Islet precursor cell (in vitro differentiated cells): Measurements from ENCODE around the gene APOBEC2.

Experiments
- DNase-seq: peaks from one replicate; pipeline ENCODE4 v3.0.0-alpha.2; 2018

Gene APOBEC2

GRCh38 chr6:41038205-41038604, 14.8 kb upstream of the APOBEC2 start:
- no peak for DNase-seq

DNA sequence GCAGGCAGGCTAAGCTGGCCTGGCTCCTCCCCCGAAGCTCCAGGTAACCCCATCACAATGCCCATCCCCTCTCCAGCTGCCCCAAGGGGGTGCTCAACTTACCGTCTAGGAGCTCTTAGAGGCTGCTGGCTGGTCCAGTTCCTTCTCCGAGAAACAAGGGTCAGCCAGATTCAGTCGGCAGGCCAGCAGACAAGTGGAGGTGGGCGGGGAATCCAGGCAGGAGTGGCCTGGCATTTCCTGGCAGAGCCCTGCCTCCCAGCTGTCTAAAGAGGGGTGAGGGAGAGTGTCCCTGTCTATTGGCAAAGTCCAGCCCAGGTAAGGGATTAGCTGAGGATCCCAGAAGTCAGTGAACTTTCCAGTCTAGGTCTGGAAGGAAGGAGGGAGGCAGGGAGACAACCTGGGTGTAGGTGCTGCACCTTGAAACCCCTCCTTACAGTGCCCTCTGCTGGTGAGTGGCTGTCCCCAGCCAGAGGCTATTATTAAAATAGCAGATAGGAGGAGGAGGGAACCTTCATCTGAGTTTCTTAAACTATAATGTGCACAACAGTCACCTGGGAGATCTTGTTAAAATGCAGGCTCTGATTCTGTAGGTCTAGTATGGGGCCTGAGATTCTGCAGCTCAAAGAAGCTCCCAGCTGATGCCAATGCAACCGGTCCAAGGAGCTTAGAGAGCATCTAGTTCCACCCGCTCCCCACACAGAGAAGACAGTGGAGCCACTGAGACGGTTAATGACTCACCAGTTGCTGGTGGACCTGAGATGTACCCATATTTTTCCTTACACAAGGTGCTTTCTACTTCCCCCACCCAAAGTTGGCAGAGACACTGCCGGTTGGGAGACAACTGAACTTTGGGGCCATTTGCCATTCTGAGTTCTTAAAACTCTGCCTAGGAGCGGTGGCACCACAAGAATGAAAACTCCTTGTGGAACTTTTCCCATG, 13.7 kb upstream of the APOBEC2 start, which contains the start of gene UNC5CL:
Gene UNC5CL, minus strand, starts transcription at position 162 of the 939 bp plus-strand sequence. CDS start 4,147 bp downstream, outside the sequence.
- DNase-seq, result peak; percentile 73

DNA sequence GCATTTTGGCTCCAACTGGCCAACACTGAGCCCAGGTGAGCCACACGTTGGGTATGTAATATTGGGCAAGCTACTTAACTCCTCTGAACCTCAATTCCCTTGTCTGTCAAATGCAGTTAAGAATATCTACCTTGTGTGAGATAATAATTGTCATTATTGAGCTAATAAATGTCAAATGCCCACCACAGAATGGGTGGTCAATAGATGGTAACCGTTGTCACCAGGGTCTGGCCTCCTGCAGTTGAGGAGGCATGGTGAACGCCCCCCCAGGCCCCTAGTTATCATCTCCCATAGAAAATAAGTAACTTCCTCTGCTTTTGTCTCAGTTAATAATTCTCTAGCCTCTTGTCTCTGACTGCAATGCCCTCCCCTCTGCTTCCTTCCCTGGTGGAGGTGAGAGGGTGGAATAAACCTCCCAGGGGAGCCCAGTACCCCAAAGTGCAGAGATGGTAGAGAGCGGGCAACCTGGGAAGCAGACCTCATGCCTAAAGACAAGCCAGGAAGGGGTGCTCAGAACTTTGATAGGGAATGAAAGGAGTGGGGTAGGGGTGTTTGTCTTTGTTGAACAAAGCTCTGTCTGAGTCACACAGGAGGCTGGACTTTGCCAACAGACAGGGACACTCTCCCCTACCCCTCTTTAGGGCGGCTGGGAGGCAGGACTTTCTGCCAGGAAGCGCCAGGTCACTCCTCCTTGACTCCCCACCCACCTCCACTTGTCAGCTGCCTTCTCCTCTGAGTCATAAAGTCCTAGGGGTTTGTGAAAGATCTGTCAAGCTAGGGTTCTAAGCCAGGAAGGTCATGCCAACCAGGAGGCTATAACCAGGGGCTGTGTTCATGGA, 12.7 kb upstream of the APOBEC2 start:
- peak; percentile 82 for DNase-seq

DNA sequence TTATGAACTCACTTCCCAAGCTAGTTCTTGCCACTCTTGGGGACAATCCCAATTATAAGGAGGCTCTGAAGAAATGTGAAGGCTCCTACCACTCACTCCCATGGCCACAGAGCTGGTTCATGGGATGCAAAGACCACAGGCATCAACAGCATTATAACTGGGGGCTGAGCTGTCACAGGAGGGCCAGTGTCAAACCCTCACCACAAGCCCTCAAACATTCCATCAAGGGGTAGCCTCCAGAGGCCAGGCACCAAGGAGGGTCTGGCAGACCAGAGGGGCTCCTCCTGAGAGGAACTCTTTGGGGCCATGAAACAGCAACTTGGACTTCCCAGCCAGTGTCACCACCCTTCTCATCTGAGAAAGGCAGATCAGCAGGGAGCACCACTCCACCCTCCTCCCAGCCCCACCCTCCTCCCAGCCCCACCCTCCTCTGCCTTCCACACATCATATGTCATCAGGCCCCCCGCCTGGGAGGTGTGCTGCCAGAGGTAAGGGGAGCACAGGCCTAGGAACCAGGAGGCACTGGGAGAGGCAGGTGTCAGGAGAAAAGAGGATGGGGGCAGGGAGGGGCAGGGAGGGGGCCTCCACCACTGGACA, 12.0 kb upstream of the APOBEC2 start:
- no peak for DNase-seq

DNA sequence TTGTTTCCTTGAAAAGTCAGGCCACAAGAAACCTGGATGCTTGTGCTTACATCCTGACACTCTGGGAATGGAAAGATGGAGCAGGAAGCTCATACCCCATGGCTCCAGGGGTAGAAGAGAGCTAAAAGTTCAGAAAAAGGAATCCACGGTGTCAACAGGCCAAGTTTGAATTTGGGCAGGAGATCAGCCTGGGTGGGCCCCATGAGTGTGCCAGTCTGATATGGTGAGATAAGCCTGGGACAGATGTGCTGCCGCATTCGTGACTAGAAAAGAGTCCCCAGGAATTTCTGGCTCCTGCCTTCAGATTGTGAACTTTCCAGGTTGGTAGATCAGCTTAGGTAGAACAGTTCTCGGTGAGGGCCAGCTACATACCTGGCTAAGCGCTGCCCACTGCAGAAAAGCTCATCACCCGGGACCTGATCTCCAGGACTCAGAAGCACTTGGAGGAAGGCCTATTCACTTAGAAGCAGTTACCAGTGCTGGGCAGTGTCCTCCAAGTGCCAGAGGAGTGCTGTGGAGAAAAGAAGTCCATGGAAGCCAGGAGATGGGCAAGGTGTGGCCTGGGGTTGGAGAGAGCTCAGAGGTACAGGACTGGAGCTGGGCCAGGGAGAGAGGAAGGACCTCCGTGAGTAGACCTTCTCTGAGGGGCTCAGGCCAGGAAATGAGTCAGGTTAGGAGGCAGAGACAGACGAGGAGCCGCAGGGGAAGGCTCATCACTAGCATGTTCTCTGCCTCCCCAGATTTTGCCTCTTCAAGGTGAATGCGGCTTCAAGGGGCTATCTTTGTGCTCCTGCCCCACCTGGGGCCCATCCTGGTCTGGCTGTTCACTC, 10.6 kb upstream of the APOBEC2 start, which contains the start of gene TSPO2:
Gene TSPO2, plus strand, starts transcription at position 242 of the 830 bp plus-strand sequence. Its CDS starts 519 bp downstream, at position 761.
- no peak for DNase-seq

DNA sequence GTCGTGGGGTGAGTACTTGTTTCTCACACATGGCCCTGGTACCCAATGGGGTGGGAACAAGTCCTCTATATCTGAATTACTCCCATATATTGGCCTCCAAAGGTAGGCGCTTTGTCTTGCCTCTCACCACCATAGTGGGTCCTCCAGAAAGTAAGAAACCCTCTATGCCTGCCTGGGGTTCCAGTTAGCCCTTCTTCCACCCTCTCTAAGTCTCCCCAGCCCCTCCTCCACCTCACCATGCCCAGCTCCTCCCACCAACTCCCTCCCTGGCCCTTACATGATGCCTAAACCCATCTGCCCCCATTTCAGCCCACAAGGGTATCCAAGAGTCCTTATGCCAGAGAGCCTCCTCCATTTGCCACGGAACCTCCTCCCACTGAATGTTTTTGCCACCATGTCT, 9.9 kb upstream of the APOBEC2 start:
- no peak for DNase-seq

DNA sequence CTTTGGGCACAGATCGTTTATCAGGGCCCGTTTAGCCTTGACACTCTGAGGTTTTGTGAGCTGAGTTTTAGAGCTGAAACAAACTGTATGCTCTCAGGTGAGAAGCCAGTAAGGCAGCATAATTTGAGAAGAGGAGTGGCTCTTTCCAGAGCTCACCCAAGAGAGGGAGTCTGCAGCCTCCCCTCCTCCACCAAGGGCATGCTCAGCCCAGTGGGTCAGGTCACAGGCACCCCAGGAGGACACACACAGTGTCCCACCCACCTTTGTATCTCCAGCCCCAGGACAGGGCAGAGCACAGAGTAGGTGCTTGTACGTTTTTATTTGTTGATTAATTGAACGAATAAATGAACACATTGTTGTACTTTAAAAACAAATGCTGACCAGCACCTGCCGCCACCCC, 7.3 kb upstream of the APOBEC2 start:
- DNase-seq, result no peak

- no peak for DNase-seq
These were observed 6.9 kb upstream of the APOBEC2 start for GRCh38 chr6:41046084-41046483.

- DNase-seq, result peak; percentile 21
These were observed 5.7 kb upstream of the APOBEC2 start for GRCh38 chr6:41047306-41047705.

DNA sequence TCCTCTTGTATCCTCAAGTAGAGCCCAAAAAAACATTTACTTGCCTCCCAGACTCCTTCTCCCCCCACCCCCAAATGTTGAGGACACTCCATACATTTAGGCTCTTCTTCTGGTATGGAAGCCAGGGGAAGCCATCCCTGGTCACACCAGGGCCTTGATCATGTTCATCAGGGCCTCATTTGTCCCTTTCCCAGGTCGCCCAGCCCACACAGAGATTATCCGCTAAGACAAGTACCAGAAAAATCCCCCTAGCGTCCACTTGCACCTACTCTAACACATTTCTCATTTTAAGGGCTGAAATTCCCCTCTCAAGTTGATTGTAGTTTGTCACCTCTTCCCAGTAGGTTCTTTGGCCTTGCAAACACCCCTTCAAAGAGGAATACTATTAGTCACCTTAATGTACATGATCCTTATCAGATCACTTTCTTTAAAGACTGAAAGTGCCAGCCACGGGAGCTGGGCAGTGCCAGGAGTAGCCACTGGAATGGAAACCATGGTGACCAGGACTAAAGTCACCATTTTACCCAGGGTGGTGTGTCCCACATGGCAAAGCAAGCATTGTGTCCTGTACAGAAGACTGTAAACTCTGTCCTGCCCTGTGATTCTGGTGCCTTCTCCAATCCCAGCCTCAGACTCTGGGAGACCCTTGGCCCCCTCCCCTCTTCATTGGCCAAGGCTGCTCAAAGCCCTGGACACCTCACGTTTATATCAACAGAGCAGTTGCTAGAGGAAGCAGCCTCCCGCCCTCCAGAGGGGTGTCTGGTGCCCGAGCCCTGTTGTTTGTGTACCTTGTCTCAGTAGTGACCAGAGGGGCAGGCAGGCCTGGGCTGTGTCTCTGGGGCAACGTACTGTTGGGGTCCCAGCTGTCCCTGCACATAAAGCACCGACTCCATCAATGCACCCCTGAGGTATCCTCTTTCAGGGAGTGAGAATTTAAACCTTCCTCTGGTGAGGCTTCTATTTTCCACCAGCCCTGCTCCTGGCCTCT, 5.0 kb upstream of the APOBEC2 start:
- DNase-seq, result no peak

DNA sequence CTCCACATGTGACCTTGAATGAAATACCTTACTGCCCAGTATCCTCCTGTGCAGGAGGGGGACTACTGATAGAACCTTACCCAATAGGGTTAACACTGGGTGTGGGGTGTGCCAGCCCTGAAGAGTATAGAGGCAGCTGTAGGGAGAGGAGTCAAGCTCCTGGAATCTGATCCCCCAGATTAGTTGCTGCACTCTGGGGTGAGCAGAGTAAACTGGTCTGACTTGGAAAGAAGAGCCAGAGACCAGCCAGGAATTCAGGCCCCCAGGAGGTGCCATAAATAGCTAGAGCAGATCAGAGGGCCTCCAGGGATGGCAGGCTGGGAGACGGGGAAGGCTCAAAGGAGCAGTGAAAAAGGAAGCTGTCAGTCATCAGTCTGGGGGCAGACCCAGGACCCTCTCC, 3.5 kb upstream of the APOBEC2 start:
- peak; percentile 88 for DNase-seq

- DNase-seq, result peak; percentile 48
These were observed 3.0 kb upstream of the APOBEC2 start for GRCh38 chr6:41049955-41050354.

GRCh38 chr6:41050536-41050935, 2.5 kb upstream of the APOBEC2 start:
- DNase-seq, result no peak

GRCh38 chr6:41051873-41052272, 1.1 kb upstream of the APOBEC2 start:
- DNase-seq, result no peak

DNA sequence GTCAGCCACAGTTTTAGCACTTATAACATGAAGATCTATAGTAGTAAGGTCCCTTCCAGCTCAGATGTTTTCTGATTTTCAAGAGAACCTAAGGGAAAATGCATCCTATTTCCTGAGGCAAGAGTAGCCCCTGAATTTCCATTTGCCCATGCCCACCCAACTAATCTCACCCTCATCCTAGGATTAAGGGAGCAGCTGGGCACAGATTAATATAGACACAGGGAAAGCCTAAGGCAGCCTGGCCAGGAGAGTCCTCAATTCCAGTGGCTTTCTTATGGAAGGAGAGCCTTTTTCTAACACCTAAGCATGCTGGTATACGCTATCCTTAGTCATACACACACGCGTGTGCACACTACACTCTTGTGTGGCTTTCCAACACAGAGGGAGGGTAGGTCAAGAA, 1.5 kb downstream of the APOBEC2 start:
- DNase-seq, result peak; percentile 29

DNA sequence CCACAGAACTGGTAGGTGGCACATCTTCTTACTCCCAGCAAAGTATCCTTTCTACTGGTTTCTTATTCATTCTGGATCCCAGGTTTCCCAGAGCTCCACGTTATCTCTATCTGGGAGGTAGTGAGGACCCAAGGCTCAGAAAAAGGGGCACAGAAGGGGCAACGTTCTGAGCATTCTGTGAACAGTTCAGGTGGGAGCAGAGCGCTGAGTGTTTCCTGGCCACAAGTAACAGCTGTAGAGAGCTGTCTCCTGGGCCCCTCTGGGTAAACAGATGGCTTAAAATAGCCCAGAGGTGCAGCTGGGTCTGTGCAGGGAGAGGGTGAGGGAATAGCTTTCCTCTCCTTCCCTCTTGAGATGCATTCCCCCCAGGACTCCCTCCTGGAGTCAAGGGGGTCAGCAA, 2.1 kb downstream of the APOBEC2 start:
- no peak for DNase-seq

DNA sequence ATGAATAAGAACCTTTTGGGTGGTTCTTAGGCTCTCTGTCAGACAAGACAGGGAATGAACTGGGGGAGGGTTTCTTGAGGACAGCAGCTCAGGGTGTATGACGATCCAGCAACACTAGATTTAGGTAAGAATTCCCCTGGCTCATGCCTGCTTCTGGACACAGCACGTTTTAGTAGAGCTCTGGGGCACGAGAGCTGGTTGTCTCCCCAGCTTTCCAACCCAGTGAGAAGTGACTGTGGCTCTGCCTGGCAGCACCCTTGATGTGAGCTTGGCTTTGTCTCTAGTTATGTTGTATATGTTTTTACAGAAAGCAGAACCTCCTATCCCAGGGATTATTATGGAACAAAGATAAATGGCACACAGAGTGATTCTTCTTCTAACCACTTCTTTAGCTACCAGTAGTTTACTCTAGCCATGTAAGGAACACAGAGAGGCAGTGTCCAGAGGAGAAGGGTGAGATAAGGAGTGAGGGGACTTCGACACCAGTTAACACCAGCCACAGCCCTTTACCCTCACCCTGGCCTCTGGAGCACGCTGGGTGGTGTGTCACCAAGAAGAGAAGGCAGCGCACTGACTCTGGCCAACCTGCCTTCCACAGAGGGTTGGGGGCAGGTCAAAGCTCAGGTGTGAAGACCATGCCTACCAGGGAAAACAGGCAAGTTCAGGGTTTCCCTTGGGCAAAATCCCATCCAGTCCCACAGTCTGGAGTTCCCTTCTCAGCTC, 3.9 kb downstream of the APOBEC2 start:
- peak; percentile 40 for DNase-seq

DNA sequence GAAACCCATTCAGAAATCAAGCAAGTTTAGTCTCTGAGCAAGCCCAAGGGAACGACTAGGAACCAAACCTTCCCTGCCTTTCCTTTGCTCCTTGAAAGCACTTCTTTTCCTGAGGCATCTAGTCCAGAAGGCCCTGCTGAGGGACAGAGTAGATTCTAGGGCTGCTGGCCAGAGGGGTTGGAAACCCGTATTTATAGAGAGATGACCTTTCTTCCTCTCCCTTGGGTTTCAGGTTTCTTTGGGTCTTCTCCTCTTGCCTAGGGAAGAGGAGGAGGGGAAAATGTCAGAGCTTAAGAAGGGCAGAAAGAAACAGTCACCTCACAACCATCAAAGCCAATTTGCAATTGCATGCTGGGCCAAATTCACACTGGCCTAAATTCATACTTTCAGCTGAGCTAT, 5.8 kb downstream of the APOBEC2 start:
- peak; percentile 27 for DNase-seq

DNA sequence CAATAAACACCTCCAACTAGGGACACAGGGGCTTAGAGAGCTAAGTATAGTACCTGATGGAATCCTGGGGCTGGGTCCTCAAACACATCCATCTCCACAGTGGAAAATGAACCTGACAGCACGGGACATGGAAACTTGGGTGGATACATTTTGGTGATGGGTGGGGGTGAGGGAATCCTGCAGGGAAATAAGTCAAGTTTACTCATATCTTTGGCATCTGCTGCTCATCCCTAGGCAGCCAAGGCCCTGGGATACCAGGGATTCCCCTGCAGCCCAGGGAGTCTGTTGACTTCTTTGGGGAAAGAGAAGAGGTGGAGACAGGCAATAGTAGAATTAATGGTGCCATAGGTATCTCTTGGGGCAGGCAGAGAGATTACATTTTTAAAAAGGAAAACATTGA, 6.6 kb downstream of the APOBEC2 start:
- peak; percentile 79 for DNase-seq

DNA sequence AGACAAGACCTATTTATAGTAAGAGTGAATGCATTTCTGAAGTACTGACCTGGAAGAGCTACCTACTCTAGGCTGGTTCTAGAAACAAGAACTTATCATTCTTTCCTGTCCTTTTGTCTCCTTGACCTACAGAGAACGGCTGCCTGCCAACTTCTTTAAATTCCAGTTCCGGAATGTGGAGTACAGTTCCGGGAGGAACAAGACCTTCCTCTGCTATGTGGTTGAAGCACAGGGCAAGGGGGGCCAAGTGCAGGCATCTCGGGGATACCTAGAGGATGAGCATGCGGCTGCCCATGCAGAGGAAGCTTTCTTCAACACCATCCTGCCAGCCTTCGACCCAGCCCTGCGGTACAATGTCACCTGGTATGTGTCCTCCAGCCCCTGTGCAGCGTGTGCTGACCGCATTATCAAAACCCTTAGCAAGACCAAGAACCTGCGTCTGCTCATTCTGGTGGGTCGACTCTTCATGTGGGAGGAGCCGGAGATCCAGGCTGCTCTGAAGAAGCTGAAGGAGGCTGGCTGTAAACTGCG, 8.3 kb downstream of the APOBEC2 start:
- no peak for DNase-seq
